CD14-positive monocyte (primary cell): ENCODE results near the gene PTGER1. TPM values are rescaled to one million over a fixed set of nuclear protein-coding genes. Genes with fewer than 3 reads are reported as not detected.

Source experiments
- DNase-seq, 3 donors: peaks; one replicate each; pipeline ENCODE4 v3.0.0-alpha.2; 2011 to 2022
- H2AFZ ChIP-seq: 2 replicates; pipeline ENCODE4 v1.6.0; 2012; ENCODE audit warnings: mild to moderate bottlenecking, low read depth, low read length, inconsistent platforms; ENCODE audit not compliant: insufficient read depth, poor library complexity, severe bottlenecking
- H3K27ac ChIP-seq, 2 donors: 1 replicate in 1 of 2; 2 replicates in 1 of 2; pipeline ENCODE4 v1.5.1; 2012 to 2013; ENCODE audit warnings: low read length in 2 of 2, control low read depth in 1 of 2, inconsistent platforms in 1 of 2, low read depth in 1 of 2, mild to moderate bottlenecking in 1 of 2
- H3K27me3 ChIP-seq, 2 donors: one replicate each; pipeline versions ENCODE4 v1.6.0 to v1.6.1; 2011 to 2013; ENCODE audit warnings: low read length in 2 of 2; ENCODE audit not compliant: control insufficient read depth in 2 of 2, insufficient read depth in 2 of 2
- H3K36me3 ChIP-seq, 2 donors: replicated peaks in 1 of 2; 1 replicate in 1 of 2; 2 replicates in 1 of 2; pipeline versions ENCODE4 v1.5.1 to v1.6.1; 2012 to 2013; ENCODE audit warnings: low read length in 2 of 2, control low read depth in 1 of 2, inconsistent platforms in 1 of 2, mild to moderate bottlenecking in 1 of 2; ENCODE audit not compliant: insufficient read depth in 2 of 2, control insufficient read depth in 1 of 2
- H3K4me1 ChIP-seq, 2 donors: 1 replicate in 1 of 2; 2 replicates in 1 of 2; pipeline versions ENCODE4 v1.5.1 to v1.6.1; 2012 to 2013; ENCODE audit warnings: low read length in 2 of 2, control low read depth in 1 of 2, inconsistent platforms in 1 of 2, mild to moderate bottlenecking in 1 of 2, moderate library complexity in 1 of 2; ENCODE audit not compliant: insufficient read depth in 2 of 2, control insufficient read depth in 1 of 2
- H3K4me2 ChIP-seq: replicated peaks from 2 replicates; pipeline ENCODE3; 2012; ENCODE audit warnings: low read length, moderate library complexity, mild to moderate bottlenecking; ENCODE audit not compliant: poor library complexity, severe bottlenecking; ENCODE audit errors: extremely low read depth
- H3K4me3 ChIP-seq, 3 experiments: fragments of 200-600 bp in 1 of 3; sonication (generic) in 1 of 3; replicated peaks in 1 of 3; 1 replicate in 2 of 3; 2 replicates in 1 of 3; pipeline ENCODE4 v1.5.1; 2011 to 2013; ENCODE audit warnings: low read length in 3 of 3, mild to moderate bottlenecking in 3 of 3, control low read depth in 2 of 3, low read depth in 2 of 3, inconsistent platforms in 1 of 3, moderate library complexity in 1 of 3
- H3K79me2 ChIP-seq: 2 replicates; pipeline ENCODE4 v1.6.0; 2012; ENCODE audit warnings: mild to moderate bottlenecking, control low read depth, inconsistent platforms, low read length, moderate library complexity; ENCODE audit not compliant: insufficient read depth
- H3K9ac ChIP-seq: 2 replicates; pipeline ENCODE4 v1.6.0; 2017; ENCODE audit warnings: low read length, mild to moderate bottlenecking; ENCODE audit not compliant: insufficient read depth, poor library complexity, severe bottlenecking
- H3K9me3 ChIP-seq, 2 donors: replicated peaks in 1 of 2; 1 replicate in 1 of 2; 2 replicates in 1 of 2; pipeline versions ENCODE4 v1.5.1 to v1.6.1; 2012 to 2013; ENCODE audit warnings: low read length in 2 of 2, control low read depth in 1 of 2; ENCODE audit not compliant: control insufficient read depth in 1 of 2, insufficient read depth in 1 of 2
- H4K20me1 ChIP-seq: 2 replicates; pipeline ENCODE4 v1.6.0; 2012; ENCODE audit warnings: mild to moderate bottlenecking, low read length, control low read depth, moderate library complexity; ENCODE audit not compliant: insufficient read depth
- H3K27ac Mint-ChIP-seq, 7 donors: one replicate each; pipeline ENCODE4 v1.8.0; 2020; ENCODE audit warnings: mild to moderate bottlenecking in 7 of 7, mixed read lengths in 7 of 7, moderate library complexity in 6 of 7, inconsistent platforms in 2 of 7
- H3K27me3 Mint-ChIP-seq, 3 donors: one replicate each; pipeline ENCODE4 v1.8.0; 2021 to 2022; ENCODE audit warnings: low read depth in 3 of 3, mild to moderate bottlenecking in 3 of 3, mixed read lengths in 3 of 3, moderate library complexity in 3 of 3, inconsistent platforms in 1 of 3
- H3K36me3 Mint-ChIP-seq, 2 donors: one replicate each; pipeline ENCODE4 v1.8.0; 2020; ENCODE audit warnings: mixed read lengths in 2 of 2, inconsistent platforms in 1 of 2, mild to moderate bottlenecking in 1 of 2
- H3K4me1 Mint-ChIP-seq: one replicate; pipeline ENCODE4 v1.8.0; 2020; ENCODE audit warnings: mild to moderate bottlenecking, mixed read lengths
- H3K4me3 Mint-ChIP-seq, 2 donors: one replicate each; pipeline ENCODE4 v1.8.0; 2020; ENCODE audit warnings: mild to moderate bottlenecking in 2 of 2, mixed read lengths in 2 of 2, moderate library complexity in 1 of 2
- H3K9me3 Mint-ChIP-seq, 7 donors: one replicate each; pipeline ENCODE4 v1.8.0; 2020 to 2022; ENCODE audit warnings: mixed read lengths in 7 of 7, mild to moderate bottlenecking in 6 of 7, moderate library complexity in 6 of 7, inconsistent platforms in 2 of 7
- WGBS: methylation state at CpG from one replicate; pipeline ENCODE4 v1.1.5; 2013; ENCODE audit warnings: missing lambda C conversion rate; ENCODE audit not compliant: insufficient coverage; 5-methylcytosine and 5-hydroxymethylcytosine counted together
- intact Hi-C, 2 donors: fragments of 100-400 bp; cut with micrococcal nuclease; formaldehyde crosslinking; loops; one replicate each; pipeline versions ENCODE4 v1.15.0 to v1.15.1; 2023
- polyA plus RNA-seq, 3 donors: library from polyadenylated mRNA; depleted of rRNA in 1 of 3; unstranded in 2 of 3; stranded (reverse) in 1 of 3; fragments of 300-500 nt in 2 of 3; fragments of >200 nt in 1 of 3; fragmentation: Illumina TruSeq in 2 of 3; gene quantifications; 1 replicate in 2 of 3; 2 replicates in 1 of 3; pipeline ENCODE4 v1.2.3, GENCODE V29; 2012 to 2021
- TF ChIP-seq, protein P1 (sequence below): fragments of 200-600 bp; IDR thresholded peaks from one replicate; pipeline ENCODE4 v1.8.0; 2022; ENCODE audit warnings: antibody characterized with exemption, mild to moderate bottlenecking

The PTGER1 gene
- polyA plus RNA-seq, 3 donors: not detected

DNA sequence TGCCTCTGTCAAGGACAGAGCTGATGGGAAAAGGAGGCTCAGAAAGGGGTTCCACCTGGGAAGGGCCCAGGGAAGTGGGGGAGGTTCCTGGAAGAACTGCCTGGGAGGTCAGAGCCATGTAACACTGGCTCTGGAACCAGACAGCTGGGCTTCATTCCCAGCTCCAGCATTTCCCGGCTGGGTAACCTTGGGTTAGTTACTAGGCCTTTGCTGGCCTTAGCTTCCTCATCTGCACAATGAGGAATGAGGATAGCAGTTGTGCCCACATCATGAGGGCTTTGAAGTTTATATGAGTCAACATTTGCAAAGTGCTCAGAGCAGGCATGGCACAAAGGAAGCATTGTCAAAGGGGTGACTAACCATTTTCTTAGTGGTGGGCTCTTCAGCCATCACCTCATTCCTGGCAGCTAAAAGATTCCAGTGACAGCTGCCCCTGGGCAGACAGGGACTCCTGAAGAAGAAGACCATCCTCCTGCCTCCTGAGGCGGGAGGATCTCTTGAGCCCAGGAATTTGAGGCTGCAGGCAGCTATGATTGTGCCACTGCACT is 44.8 kb upstream of the PTGER1 start:
- Histone ChIP-seq H3K4me2 (no peak overlapping the region), H3K9me3 (no peaks in the 10 kb centered on the region), H3K79me2 (peaks cover 32% of the 10 kb centered on the region), H4K20me1 (peaks cover 31% of the 10 kb centered on the region), H3K4me3 (no peak overlapping the region), H3K9ac (no peak overlapping the region), H3K4me1 (peaks cover 27 to 34% of the 10 kb centered on the region in 2 donors), H2AFZ (no peak overlapping the region), H3K36me3 (peaks cover 17 to 18% of the 10 kb centered on the region in 2 donors), H3K27me3 (no peaks in the 10 kb centered on the region), H3K27ac (peak overlapping the region in 1 of 2 donors; percentile 43)
- Mint-ChIP-seq H3K27ac (peak overlapping the region; percentile 7 to 95 (median 93)), H3K4me3 (peak overlapping the region in 1 of 2 donors; percentile 47), H3K27me3 (peaks cover 0 to 4% (median 1%) of the 10 kb centered on the region in 3 donors), H3K36me3 (peaks cover 19 to 23% of the 10 kb centered on the region in 2 donors), H3K4me1 (peaks cover 39% of the 10 kb centered on the region), H3K9me3 (no peaks in the 10 kb centered on the region)
- DNase-seq: peak in 2 of 3 donors; percentile 25 to 64
- TF ChIP-seq, protein P1, sequence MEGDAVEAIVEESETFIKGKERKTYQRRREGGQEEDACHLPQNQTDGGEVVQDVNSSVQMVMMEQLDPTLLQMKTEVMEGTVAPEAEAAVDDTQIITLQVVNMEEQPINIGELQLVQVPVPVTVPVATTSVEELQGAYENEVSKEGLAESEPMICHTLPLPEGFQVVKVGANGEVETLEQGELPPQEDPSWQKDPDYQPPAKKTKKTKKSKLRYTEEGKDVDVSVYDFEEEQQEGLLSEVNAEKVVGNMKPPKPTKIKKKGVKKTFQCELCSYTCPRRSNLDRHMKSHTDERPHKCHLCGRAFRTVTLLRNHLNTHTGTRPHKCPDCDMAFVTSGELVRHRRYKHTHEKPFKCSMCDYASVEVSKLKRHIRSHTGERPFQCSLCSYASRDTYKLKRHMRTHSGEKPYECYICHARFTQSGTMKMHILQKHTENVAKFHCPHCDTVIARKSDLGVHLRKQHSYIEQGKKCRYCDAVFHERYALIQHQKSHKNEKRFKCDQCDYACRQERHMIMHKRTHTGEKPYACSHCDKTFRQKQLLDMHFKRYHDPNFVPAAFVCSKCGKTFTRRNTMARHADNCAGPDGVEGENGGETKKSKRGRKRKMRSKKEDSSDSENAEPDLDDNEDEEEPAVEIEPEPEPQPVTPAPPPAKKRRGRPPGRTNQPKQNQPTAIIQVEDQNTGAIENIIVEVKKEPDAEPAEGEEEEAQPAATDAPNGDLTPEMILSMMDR: no peak
- WGBS: 86% methylated on average over 1 of the region's 2 CpGs
- intact Hi-C loops: no loop called here

GRCh38 chr19:14519245-14519859 is 44.2 kb upstream of the PTGER1 start:
- H4K20me1 ChIP-seq: peaks cover 37% of the 10 kb centered on the region
- H3K4me2 ChIP-seq: peak overlapping the region; percentile 100
- intact Hi-C loops: no loop called here
- peak overlapping the region in 1 of 3 experiments; percentile 88 for H3K4me3 ChIP-seq
- peak overlapping the region; percentile 91 to 97 (median 93) for H3K27ac Mint-ChIP-seq
- peak overlapping the region; percentile 43 for H3K9ac ChIP-seq
- peaks cover 23% of the 10 kb centered on the region in 2 donors for H3K36me3 ChIP-seq
- no peaks in the 10 kb centered on the region for H3K9me3 ChIP-seq
- no peak overlapping the region for H2AFZ ChIP-seq
- H3K9me3 Mint-ChIP-seq: no peaks in the 10 kb centered on the region
- H3K4me3 Mint-ChIP-seq: peak overlapping the region in 1 of 2 donors; percentile 47
- DNase-seq: no peak
- H3K36me3 Mint-ChIP-seq: peaks cover 25 to 29% of the 10 kb centered on the region in 2 donors
- H3K4me1 Mint-ChIP-seq: peaks cover 42% of the 10 kb centered on the region
- peaks cover 37% of the 10 kb centered on the region for H3K79me2 ChIP-seq
- H3K27ac ChIP-seq: peak overlapping the region; percentile 61 to 82
- H3K4me1 ChIP-seq: peaks cover 27 to 34% of the 10 kb centered on the region in 2 donors
- 99% methylated on average over 7 of the region's 22 CpGs for WGBS
- H3K27me3 Mint-ChIP-seq: peaks cover 0 to 4% (median 1%) of the 10 kb centered on the region in 3 donors
- TF ChIP-seq, protein P1: no peak
- no peaks in the 10 kb centered on the region for H3K27me3 ChIP-seq
